HG03060 (cell line): ENCODE measurements around the gene SLC35G1.

Experiments
- ATAC-seq: cut with Tn5 transposase; IDR thresholded peaks from one replicate; pipeline ENCODE4 v1.9.1; 2021; ENCODE audit warnings: low read depth, moderate number of reproducible peaks; ENCODE audit not compliant: unreplicated experiment

SLC35G1 gene

DNA sequence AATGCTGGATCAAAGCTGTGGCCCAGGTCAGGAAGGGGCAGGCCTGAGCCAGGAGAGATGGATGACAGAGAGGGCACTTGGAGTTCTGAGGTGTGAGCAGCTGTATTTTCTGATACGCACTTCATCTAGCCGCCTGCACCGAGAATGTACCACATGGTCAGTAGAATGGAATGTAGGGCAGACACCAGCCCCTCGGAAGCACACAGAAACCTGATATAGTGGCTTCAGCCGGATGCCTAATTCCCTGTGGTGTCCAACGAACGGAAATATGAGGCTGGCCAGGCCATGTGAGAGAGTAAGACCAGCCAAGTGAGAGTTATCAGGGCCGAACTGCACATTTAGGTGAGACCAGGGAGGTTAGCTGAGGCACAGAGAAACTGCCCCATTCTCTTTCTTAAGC is 53.3 kb downstream of the SLC35G1 start:
- ATAC-seq = no peak

DNA sequence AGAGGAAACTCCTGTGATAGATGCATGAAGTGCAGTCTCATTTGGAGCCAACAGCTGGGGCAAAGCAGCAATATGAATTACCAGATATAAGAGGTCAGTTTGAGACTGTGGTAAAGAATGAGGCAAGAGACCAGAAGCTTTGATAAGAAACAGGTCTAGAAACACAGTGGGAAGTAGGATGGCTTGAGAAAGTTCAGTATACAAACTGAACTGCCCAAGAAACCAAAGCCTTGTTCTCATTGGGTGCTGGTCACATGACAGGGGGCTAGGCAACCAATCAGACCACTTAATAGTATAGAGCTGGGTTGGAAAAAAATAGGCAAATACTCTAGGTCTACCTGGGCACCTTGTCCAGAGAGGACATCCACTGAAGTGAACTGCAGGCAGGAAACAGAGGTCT is 53.7 kb downstream of the SLC35G1 start:
- no peak for ATAC-seq

DNA sequence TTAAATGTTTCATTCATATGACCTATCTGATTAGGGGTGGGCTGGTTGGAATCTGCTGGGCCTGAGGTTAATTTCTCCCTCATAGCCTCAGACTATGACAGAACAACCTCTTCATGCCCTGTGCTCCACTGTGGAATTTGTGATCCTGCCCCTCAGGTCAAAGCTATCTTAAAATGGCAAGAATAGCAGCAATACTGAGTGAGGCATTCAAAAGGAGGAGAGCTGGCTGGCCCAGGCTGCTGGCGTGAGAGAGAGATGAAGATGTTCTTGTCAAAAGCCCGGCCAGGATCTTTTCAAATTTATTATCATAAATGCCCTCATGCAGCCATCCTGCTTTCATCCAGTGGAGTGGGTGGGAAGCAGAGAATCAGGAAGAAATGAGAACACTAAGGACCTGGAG is 58.1 kb downstream of the SLC35G1 start:
- ATAC-seq = no peak
